Measurements from ENCODE around the gene RBKS. TPM values are rescaled to one million over a fixed set of nuclear protein-coding genes. Genes with fewer than 3 reads are reported as not detected.

RBKS gene
- total RNA-seq, 1 donor from 2014 or later, result 0.79 TPM

- FAIRE-seq (no peak), DNase-seq (ENCODE audit: low read depth) (peak; percentile 80)
- Histone ChIP-seq H3K36me3 (ENCODE audit: control insufficient read depth, insufficient read depth, low read length) (no peaks in the 10 kb centered on the region), H3K27me3 (ENCODE audit: control insufficient read depth, insufficient read depth, low read length) (no peaks in the 10 kb centered on the region), H3K4me3 (ENCODE audit: low read depth, low read length) (no peak overlapping the region)
- no peak for TF ChIP-seq CTCF (IDR thresholded peaks at IDR 0.05; ENCODE audit: insufficient read depth, low read length, severe bottlenecking)
Observed at GRCh38 chr2:27903649-27904404, 13.6 kb upstream of the RBKS start.

GRCh38 chr2:27903018-27903417 lies 12.8 kb upstream of the RBKS start:
- Histone ChIP-seq H3K27me3 (ENCODE audit: control insufficient read depth, insufficient read depth, low read length) (no peaks in the 10 kb centered on the region), H3K36me3 (ENCODE audit: control insufficient read depth, insufficient read depth, low read length) (no peaks in the 10 kb centered on the region), H3K4me3 (ENCODE audit: low read depth, low read length) (no peak overlapping the region)
- no peak for TF ChIP-seq CTCF (IDR thresholded peaks at IDR 0.05; ENCODE audit: insufficient read depth, low read length, severe bottlenecking)
- DNase-seq (ENCODE audit: low read depth) (no peak), FAIRE-seq (no peak)

GRCh38 chr2:27902098-27902497 lies 11.9 kb upstream of the RBKS start:
- FAIRE-seq, result no peak
- Histone ChIP-seq H3K4me3 (ENCODE audit: low read depth, low read length) (no peak overlapping the region), H3K36me3 (ENCODE audit: control insufficient read depth, insufficient read depth, low read length) (no peaks in the 10 kb centered on the region), H3K27me3 (ENCODE audit: control insufficient read depth, insufficient read depth, low read length) (no peaks in the 10 kb centered on the region)
- DNase-seq (ENCODE audit: low read depth), result no peak
- TF ChIP-seq CTCF (IDR thresholded peaks at IDR 0.05; ENCODE audit: insufficient read depth, low read length, severe bottlenecking), result no peak

- Histone ChIP-seq H3K27me3 (ENCODE audit: control insufficient read depth, insufficient read depth, low read length) (no peaks in the 10 kb centered on the region), H3K36me3 (ENCODE audit: control insufficient read depth, insufficient read depth, low read length) (no peaks in the 10 kb centered on the region), H3K4me3 (ENCODE audit: low read depth, low read length) (no peak overlapping the region)
- FAIRE-seq (no peak), DNase-seq (ENCODE audit: low read depth) (no peak)
- TF ChIP-seq CTCF (IDR thresholded peaks at IDR 0.05; ENCODE audit: insufficient read depth, low read length, severe bottlenecking), result no peak
Observed at GRCh38 chr2:27901234-27901633, 11.0 kb upstream of the RBKS start.

GRCh38 chr2:27897717-27898116 lies 7.5 kb upstream of the RBKS start:
- peaks cover 3% of the 10 kb centered on the region for H3K36me3 ChIP-seq (ENCODE audit: control insufficient read depth, insufficient read depth, low read length)
- no peak overlapping the region for H3K4me3 ChIP-seq (ENCODE audit: low read depth, low read length)
- FAIRE-seq (no peak), DNase-seq (ENCODE audit: low read depth) (no peak)
- TF ChIP-seq CTCF (IDR thresholded peaks at IDR 0.05; ENCODE audit: insufficient read depth, low read length, severe bottlenecking), result no peak
- H3K27me3 ChIP-seq (ENCODE audit: control insufficient read depth, insufficient read depth, low read length), result no peaks in the 10 kb centered on the region

GRCh38 chr2:27893006-27893405 lies 2.8 kb upstream of the RBKS start:
- no peaks in the 10 kb centered on the region for H3K27me3 ChIP-seq (ENCODE audit: control insufficient read depth, insufficient read depth, low read length)
- TF ChIP-seq CTCF (IDR thresholded peaks at IDR 0.05; ENCODE audit: insufficient read depth, low read length, severe bottlenecking), result no peak
- H3K36me3 ChIP-seq (ENCODE audit: control insufficient read depth, insufficient read depth, low read length), result peaks cover 3% of the 10 kb centered on the region
- DNase-seq (ENCODE audit: low read depth) (no peak), FAIRE-seq (no peak)
- no peak overlapping the region for H3K4me3 ChIP-seq (ENCODE audit: low read depth, low read length)

Measured in bronchial epithelial cell (primary cell).